Skin of body (tissue), 2 donors: ENCODE data around the gene MCM3. TPM values are rescaled to one million over a fixed set of nuclear protein-coding genes. Genes with fewer than 3 reads are reported as not detected.

ENCODE experiments used
- DNase-seq: peaks from one replicate; lab custom pipeline; 2025; lab: John Stamatoyannopoulos, UW
- total RNA-seq: library from RNA; depleted of rRNA; stranded (reverse); fragments of >200 nt; gene quantifications from one replicate; pipeline ENCODE4 v1.2.3, GENCODE V29; 2014

The MCM3 gene
- total RNA-seq, 1 donor from 2014 or later = 40.9 TPM

- no peak for DNase-seq
These were observed 18.6 kb upstream of the MCM3 start for GRCh38 chr6:52303178-52303577.

DNA sequence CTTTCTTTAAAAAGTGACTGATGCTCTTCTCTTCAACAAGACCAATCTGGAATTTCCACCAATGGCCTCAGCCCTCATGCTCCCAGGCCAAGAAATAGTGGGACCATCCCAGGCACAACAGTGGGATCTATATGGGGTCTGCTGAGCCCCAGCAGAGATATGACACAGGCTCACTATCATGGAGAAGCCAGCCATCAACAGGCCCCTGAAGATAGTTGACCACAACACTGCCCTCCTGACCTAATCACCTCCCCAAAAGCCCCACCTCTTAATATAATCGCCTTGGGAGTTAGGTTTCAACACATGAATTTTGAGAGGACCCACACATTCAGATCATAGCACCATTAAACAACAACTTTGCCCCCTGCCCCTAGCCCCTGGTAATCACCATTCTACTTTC, 16.8 kb upstream of the MCM3 start:
- no peak for DNase-seq

GRCh38 chr6:52300489-52300931, 16.0 kb upstream of the MCM3 start:
- no peak for DNase-seq

GRCh38 chr6:52299653-52300052, 15.1 kb upstream of the MCM3 start:
- DNase-seq = no peak

DNA sequence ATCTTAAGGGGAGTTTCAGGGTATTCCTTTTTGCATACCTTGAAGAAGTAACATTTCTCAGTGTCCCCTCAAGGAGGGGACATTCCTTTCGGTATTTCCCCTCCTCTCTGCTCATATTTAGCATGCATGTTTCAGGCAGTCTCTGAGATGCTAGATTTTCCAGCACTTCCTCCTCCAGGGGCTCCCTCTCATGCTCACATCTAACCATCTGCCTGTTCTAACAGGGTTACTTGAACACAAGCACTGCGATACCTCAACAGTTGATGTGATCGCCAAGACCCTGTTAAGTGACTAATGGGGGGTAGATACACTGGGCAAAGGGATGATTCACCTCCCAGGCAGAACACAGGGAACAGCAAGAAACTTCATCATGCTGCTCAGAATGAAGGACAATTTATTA, 12.9 kb upstream of the MCM3 start:
- no peak for DNase-seq

GRCh38 chr6:52293067-52293466, 8.5 kb upstream of the MCM3 start:
- no peak for DNase-seq

DNA sequence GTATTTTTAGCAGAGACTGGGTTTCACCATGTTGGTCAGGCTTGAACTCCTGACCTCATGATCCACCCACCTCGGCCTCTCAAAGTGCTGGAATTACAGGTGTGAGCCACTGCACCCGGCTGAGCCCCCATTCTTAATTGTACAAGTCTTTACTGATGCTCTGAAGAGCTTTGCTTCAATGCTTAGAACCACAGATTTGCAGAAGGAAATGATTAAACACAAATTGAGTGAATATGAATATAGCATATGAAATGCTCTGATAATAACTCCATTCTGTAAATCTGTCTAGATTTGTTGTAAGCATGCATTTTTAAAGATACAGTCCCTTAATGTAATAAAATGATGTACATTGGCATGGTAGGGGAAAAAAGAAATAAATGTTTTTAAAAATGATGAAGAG, 4.3 kb upstream of the MCM3 start:
- DNase-seq = no peak

- DNase-seq = no peak
These were observed 3.7 kb upstream of the MCM3 start for GRCh38 chr6:52288216-52288615.

GRCh38 chr6:52286798-52287432, 2.4 kb upstream of the MCM3 start:
- peak; percentile 4 for DNase-seq

DNA sequence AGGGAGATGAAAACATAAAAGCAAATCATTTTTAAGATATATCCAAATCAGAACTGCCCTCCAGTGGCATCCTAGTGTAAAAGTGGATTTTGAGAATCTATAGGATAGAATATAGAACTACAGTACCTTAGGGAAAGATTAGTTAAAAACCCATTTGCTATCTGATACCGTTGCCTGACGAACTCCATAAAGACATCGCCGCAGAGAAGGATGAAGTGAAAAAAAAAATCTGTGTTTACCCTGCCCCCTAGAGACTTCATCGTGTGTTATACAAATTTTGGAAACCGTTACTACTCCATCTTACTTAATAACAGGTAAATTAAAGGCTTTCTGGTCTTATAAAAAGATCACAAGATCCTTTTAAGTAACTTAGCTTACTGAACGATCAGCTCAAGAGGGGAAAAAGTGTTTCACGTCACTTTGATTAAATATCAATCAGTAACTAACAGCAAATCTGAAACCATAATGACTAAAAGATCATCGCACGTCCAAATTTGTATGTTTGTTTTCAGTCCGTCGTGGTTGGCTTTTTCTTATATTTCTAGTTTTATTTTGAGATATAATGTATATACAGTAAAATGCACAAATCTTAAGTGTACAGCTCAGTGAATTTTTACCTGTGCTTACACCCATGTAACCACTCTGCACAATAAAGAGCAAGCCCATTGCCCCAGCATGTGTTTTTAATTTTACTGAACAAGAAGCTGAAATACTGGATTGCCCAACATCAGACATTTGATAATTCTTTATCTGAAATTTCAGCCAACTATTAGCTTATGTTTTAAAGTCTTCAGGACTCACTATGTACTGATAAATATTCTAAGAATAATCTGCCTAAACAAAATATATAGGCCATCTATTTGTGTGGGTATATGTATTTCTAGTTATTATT, 881 bp upstream of the MCM3 start:
- peak; percentile 55 for DNase-seq

- DNase-seq = no peak
These were observed 447 bp downstream of the MCM3 start for GRCh38 chr6:52284131-52284459.

DNA sequence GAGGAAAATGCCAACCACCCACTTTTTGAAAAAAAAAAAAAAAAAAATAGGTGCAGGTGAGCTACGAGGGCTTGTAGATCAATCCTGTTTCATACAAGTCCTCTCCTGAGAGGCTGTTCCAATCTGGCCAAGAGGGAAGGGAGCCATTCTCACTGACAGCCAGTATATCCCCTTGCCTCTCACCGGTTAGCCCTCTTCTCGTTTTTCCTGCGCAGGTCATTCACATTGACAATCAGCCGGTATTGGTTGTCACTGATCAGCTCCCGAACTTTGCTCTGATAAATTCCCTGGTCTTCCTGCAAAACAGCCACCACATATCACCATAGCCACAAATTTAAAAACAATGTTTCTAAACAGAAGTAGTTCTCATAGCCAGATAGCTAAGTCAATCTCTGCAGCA, 1.4 kb downstream of the MCM3 start:
- DNase-seq = no peak

GRCh38 chr6:52276130-52276529, 8.4 kb downstream of the MCM3 start:
- no peak for DNase-seq

- DNase-seq = no peak
These were observed 12.6 kb downstream of the MCM3 start for GRCh38 chr6:52271852-52272460.

GRCh38 chr6:52263709-52264540, 20.6 kb downstream of the MCM3 start:
- peak; percentile 58 for DNase-seq

DNA sequence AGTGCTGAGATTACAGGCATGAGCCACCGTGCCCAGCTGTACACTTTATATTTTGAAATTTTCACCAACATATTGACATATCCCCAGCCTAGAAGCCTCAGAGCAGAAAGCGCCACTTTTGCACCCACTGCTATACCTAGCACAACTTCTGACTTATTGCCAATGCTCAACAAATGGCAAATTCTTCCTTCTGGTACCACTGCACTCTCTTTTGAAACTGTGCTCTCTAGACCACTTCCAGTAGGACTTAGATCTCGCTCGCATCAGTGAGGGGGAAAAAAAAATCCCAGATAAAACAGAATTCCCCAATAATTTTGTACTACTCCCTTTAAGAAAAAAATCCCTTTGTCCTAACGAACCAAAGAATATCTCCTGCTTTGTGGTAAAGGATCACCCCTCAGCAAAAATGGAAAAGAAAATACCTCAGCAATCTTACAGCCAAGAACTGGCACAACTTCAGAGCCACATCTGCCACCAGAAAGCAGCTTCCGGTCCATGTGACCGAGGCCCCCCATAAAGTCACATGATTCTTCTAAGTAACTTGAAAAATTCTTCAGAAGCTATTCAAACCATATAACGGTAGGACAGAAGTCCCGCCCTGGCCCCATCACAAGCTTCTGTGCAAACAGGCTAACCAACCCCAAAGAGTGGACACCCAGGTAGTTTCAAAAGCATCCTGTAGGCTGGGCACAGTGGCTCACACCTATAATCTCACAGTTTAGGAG, 21.8 kb downstream of the MCM3 start:
- no peak for DNase-seq

GRCh38 chr6:52261229-52261628, 23.3 kb downstream of the MCM3 start:
- DNase-seq = peak; percentile 29

GRCh38 chr6:52260634-52261033, 23.9 kb downstream of the MCM3 start:
- DNase-seq = no peak

DNA sequence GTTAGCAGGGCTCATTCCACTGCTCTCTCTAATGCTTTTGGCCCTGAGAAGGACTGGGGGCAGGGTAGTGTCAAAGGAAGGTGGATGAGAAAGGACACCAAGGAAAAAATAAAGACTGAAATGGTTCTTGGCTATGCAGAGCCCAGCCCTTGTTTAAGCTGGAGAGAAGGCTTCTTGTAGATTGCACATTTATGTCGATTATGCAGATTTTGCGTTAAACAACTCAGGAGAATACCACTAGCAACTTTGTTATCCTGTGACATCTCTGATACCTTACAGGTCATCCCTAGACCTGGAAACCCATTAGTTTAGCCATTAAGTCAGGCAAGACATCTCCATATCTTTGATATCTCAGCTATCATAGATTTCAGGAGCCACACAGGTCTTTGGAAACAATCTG, 29.1 kb downstream of the MCM3 start:
- no peak for DNase-seq

DNA sequence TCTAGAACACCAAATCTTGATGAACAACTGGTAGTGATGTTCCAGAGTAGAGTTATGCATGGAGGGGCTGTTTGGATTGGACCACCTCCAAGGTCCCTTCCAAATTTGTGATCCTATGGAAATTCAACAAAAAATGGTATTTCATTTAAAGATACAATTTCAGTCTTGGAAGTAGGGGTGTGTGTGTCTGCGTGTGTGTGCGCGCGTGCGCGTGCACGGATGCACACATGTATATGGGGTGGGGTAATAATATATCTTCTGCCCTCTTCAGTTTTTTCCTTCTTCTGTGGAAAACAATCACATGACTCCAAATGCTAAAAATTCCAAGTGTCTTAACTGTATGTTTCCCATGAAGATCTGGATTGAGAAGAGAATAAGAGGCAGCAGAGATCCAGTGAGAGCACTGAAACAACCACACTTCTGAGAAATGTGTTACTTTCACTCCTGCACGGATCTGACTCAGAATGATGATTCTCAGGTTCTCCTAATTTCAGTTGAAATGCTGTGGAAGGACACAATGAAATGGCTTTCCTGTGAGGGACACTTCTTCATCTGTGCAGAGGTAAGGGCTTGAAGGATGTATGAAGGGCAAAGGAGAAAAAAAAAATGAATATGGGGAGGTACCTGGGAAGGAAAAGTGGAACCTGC, 29.7 kb downstream of the MCM3 start:
- DNase-seq = no peak

DNA sequence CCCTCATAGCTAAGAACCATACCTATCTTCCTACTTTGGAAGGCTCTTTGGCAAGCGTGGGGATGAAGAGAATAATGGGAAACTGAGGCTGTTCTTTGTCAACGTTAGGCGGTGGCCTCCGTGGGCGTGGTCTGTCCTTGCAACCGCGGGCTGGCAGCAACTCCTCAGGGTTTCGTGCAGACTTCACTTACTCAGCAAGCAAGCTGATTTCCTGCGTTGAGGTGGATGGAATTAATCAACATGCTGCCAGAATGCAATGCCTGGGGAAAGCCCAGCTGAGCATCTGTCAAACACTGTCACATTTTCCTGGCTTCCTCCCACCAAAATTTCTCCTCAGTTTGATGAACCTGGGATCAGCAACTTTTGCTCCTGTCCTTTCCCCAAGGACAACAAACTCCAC, 31.0 kb downstream of the MCM3 start:
- no peak for DNase-seq
